AG10803 (cell line): Measurements from ENCODE around the gene GAB1.

Experiments used
- DNase-seq: peaks from one replicate; pipeline ENCODE4 v3.0.0; 2010; ENCODE audit warnings: low read depth
- H3K4me3 ChIP-seq: 2 replicates; pipeline ENCODE4 v1.5.1; 2011; ENCODE audit warnings: mild to moderate bottlenecking, low read length, control low read depth
- CTCF ChIP-seq: conservative IDR thresholded peaks from 2 replicates; pipeline ENCODE4 v1.5.1; 2011; ENCODE audit warnings: mild to moderate bottlenecking, low read length, control low read depth, inconsistent platforms

GAB1 gene

GRCh38 chr4:143358923-143359643 is 22.4 kb downstream of the GAB1 start:
- peak; percentile 34 for DNase-seq
- no peak overlapping the region for H3K4me3 ChIP-seq
- no peak for TF ChIP-seq CTCF

GRCh38 chr4:143359644-143360193 is 23.0 kb downstream of the GAB1 start:
- DNase-seq: no peak

GRCh38 chr4:143360838-143361625 is 24.4 kb downstream of the GAB1 start:
- TF ChIP-seq CTCF: no peak
- DNase-seq: peak; percentile 69
- H3K4me3 ChIP-seq: no peak overlapping the region

More at GRCh38 chr4:143359644-143360193, 23.0 kb downstream of the GAB1 start:
- no peak overlapping the region for H3K4me3 ChIP-seq
- no peak for TF ChIP-seq CTCF

GRCh38 chr4:143362349-143363046 is 25.8 kb downstream of the GAB1 start:
- H3K4me3 ChIP-seq: no peak overlapping the region
- TF ChIP-seq CTCF: no peak
- no peak for DNase-seq

GRCh38 chr4:143363332-143363731 is 26.7 kb downstream of the GAB1 start:
- no peak for TF ChIP-seq CTCF
- no peak for DNase-seq
- no peak overlapping the region for H3K4me3 ChIP-seq

GRCh38 chr4:143364063-143364462 is 27.4 kb downstream of the GAB1 start:
- no peak for TF ChIP-seq CTCF
- no peak for DNase-seq
- no peak overlapping the region for H3K4me3 ChIP-seq
